B cell (primary cell): ENCODE measurements around the gene ANGEL2. TPM values are rescaled to one million over a fixed set of nuclear protein-coding genes. Genes with fewer than 3 reads are reported as not detected.

Experiments used
- ATAC-seq: fragments of 200-7000 bp; cut with Tn5 transposase; one replicate; pipeline ENCODE4 v1.10.0; 2021; ENCODE audit warnings: low read depth, mild to moderate bottlenecking, moderate number of reproducible peaks, moderate library complexity
- CTCF ChIA-PET: fragments of 350-600 bp; sonication (Branson Sonifier 250); formaldehyde crosslinking; loops from one replicate; lab custom pipeline; 2021; ENCODE audit warnings: antibody characterized with exemption, inconsistent platforms; lab: Charles Lee
- POLR2A ChIA-PET: fragments of 350-600 bp; sonication (Branson Sonifier 250); formaldehyde crosslinking; loops from one replicate; lab custom pipeline; 2021; ENCODE audit warnings: antibody characterized with exemption; lab: Charles Lee
- DNase-seq: peaks from one replicate; pipeline ENCODE4 v3.0.0; 2013
- H2AFZ ChIP-seq: 2 replicates; pipeline ENCODE4 v1.6.1; 2012; ENCODE audit warnings: mild to moderate bottlenecking, low read depth, low read length; ENCODE audit not compliant: insufficient read depth, poor library complexity, severe bottlenecking
- H3K27ac ChIP-seq, 2 donors: 1 replicate in 1 of 2; 2 replicates in 1 of 2; pipeline ENCODE4 v1.5.1; 2012 to 2013; ENCODE audit warnings: low read length in 2 of 2, mild to moderate bottlenecking in 2 of 2, moderate library complexity in 1 of 2
- H3K27me3 ChIP-seq, 4 experiments: fragments of 200-600 bp in 1 of 4; sonication (generic) in 1 of 4; replicated peaks in 1 of 4; 1 replicate in 2 of 4; 2 replicates in 2 of 4; pipeline versions ENCODE4 v1.6.1 to v1.7.0; 2013 to 2016; ENCODE audit warnings: low read length in 3 of 4, mild to moderate bottlenecking in 2 of 4, mixed read lengths in 1 of 4, moderate library complexity in 1 of 4; ENCODE audit not compliant: insufficient read depth in 4 of 4, control insufficient read depth in 3 of 4; ENCODE audit errors: control extremely low read depth in 1 of 4
- H3K36me3 ChIP-seq, 2 experiments: replicated peaks in 1 of 2; 1 replicate in 1 of 2; 2 replicates in 1 of 2; pipeline versions ENCODE4 v1.6.1 to v1.7.1; 2013; ENCODE audit warnings: low read length in 1 of 2; ENCODE audit not compliant: insufficient read depth in 2 of 2, control insufficient read depth in 1 of 2; ENCODE audit errors: control extremely low read depth in 1 of 2, extremely low read depth in 1 of 2
- H3K4me1 ChIP-seq, 2 donors: fragments of 200-600 bp in 1 of 2; sonication (generic) in 1 of 2; 1 replicate in 1 of 2; 2 replicates in 1 of 2; pipeline versions ENCODE4 v1.5.1 to v1.6.1; 2013 to 2017; ENCODE audit warnings: low read length in 2 of 2; ENCODE audit not compliant: control insufficient read depth in 2 of 2, insufficient read depth in 2 of 2
- H3K4me2 ChIP-seq: replicated peaks from 2 replicates; pipeline ENCODE3; 2012; ENCODE audit warnings: mild to moderate bottlenecking, low read depth, low read length; ENCODE audit not compliant: poor library complexity, severe bottlenecking
- H3K4me3 ChIP-seq, 5 experiments: fragments of 200-600 bp in 1 of 5; sonication (generic) in 1 of 5; 1 replicate in 3 of 5; 2 replicates in 2 of 5; pipeline versions ENCODE4 v1.5.1 to v1.7.0; 2011 to 2016; ENCODE audit warnings: low read length in 4 of 5, mild to moderate bottlenecking in 4 of 5, low read depth in 2 of 5, control low read depth in 1 of 5, moderate library complexity in 1 of 5; ENCODE audit not compliant: insufficient read depth in 1 of 5; ENCODE audit errors: control extremely low read depth in 1 of 5, extremely low read depth in 1 of 5
- H3K79me2 ChIP-seq: fragments of 200-600 bp; sonication (generic); one replicate; pipeline ENCODE4 v1.6.0; 2016; ENCODE audit warnings: low read length; ENCODE audit not compliant: control insufficient read depth, insufficient read depth
- H3K9ac ChIP-seq: fragments of 200-600 bp; sonication (generic); 2 replicates; pipeline ENCODE4 v1.6.1; 2017; ENCODE audit warnings: mild to moderate bottlenecking, low read length, moderate library complexity
- H3K9me3 ChIP-seq, 3 donors: one replicate each; pipeline versions ENCODE4 v1.6.1 to v1.7.1; 2013; ENCODE audit warnings: low read length in 2 of 3; ENCODE audit not compliant: control insufficient read depth in 2 of 3, insufficient read depth in 1 of 3; ENCODE audit errors: control extremely low read depth in 1 of 3
- H4K20me1 ChIP-seq: 2 replicates; pipeline ENCODE4 v1.6.0; 2012; ENCODE audit warnings: mild to moderate bottlenecking, low read length; ENCODE audit not compliant: insufficient read depth, control insufficient read depth, poor library complexity, severe bottlenecking
- H3K27ac Mint-ChIP-seq: one replicate; pipeline ENCODE4 v1.8.0; 2021; ENCODE audit warnings: mixed read lengths
- H3K27me3 Mint-ChIP-seq: one replicate; pipeline ENCODE4 v1.8.0; 2021; ENCODE audit warnings: mixed read lengths
- H3K4me1 Mint-ChIP-seq: one replicate; pipeline ENCODE4 v1.8.0; 2021; ENCODE audit warnings: mixed read lengths
- H3K4me3 Mint-ChIP-seq: one replicate; pipeline ENCODE4 v1.8.0; 2021; ENCODE audit warnings: mixed read lengths
- H3K9me3 Mint-ChIP-seq: one replicate; pipeline ENCODE4 v1.8.0; 2022; ENCODE audit warnings: mixed read lengths; ENCODE audit not compliant: insufficient read depth
- EZH2 ChIP-seq: IDR thresholded peaks from 2 replicates; pipeline ENCODE4 v1.6.1; 2012; ENCODE audit warnings: borderline replicate concordance, low read depth, mild to moderate bottlenecking, moderate library complexity, low read length; ENCODE audit not compliant: insufficient read depth, poor library complexity, severe bottlenecking
- WGBS: methylation state at CpG from one replicate; pipeline ENCODE4 v1.1.5; 2013; ENCODE audit warnings: missing lambda C conversion rate; ENCODE audit not compliant: insufficient coverage; 5-methylcytosine and 5-hydroxymethylcytosine counted together
- intact Hi-C: fragments of 100-400 bp; cut with micrococcal nuclease; formaldehyde crosslinking; loops from one replicate; pipeline ENCODE4 v1.10.0; 2022
- polyA plus RNA-seq: library from polyadenylated mRNA; depleted of rRNA; stranded (reverse); fragments of >200 nt; gene quantifications from 2 replicates; pipeline ENCODE4 v1.2.3, GENCODE V29; 2012
- total RNA-seq, 2 donors: library from RNA; stranded (reverse); fragments of 120-200 nt in 1 of 2; gene quantifications; 1 replicate in 1 of 2; 2 replicates in 1 of 2; pipeline versions ENCODE4 v1.2.3 to v1.2.4, GENCODE V29; 2013 to 2022
- TF ChIP-seq, protein P1 (sequence below): fragments of 200-600 bp; IDR thresholded peaks from one replicate; pipeline ENCODE4 v1.8.0; 2022; ENCODE audit warnings: antibody characterized with exemption, mild to moderate bottlenecking

The ANGEL2 gene
- total and polyA plus RNA-seq, 2 donors (not counting 1 experiment from before 2014, with no cell fraction given) = 25.2 to 94.2 TPM

GRCh38 chr1:212958175-212958574, 57.5 kb downstream of the ANGEL2 start:
- Histone ChIP-seq H3K9me3 (peaks cover 0 to 2% (median 0%) of the 10 kb centered on the region in 3 donors), H2AFZ (no peak overlapping the region), H4K20me1 (no peaks in the 10 kb centered on the region), H3K79me2 (no peaks in the 10 kb centered on the region), H3K27ac (no peak overlapping the region), H3K9ac (no peak overlapping the region), H3K36me3 (no peaks in the 10 kb centered on the region), H3K4me2 (no peak overlapping the region), H3K4me1 (peaks cover 0 to 4% of the 10 kb centered on the region in 2 donors), H3K4me3 (no peak overlapping the region), H3K27me3 (peaks cover 0 to 5% (median 0%) of the 10 kb centered on the region in 4 experiments)
- TF ChIP-seq, protein P1, sequence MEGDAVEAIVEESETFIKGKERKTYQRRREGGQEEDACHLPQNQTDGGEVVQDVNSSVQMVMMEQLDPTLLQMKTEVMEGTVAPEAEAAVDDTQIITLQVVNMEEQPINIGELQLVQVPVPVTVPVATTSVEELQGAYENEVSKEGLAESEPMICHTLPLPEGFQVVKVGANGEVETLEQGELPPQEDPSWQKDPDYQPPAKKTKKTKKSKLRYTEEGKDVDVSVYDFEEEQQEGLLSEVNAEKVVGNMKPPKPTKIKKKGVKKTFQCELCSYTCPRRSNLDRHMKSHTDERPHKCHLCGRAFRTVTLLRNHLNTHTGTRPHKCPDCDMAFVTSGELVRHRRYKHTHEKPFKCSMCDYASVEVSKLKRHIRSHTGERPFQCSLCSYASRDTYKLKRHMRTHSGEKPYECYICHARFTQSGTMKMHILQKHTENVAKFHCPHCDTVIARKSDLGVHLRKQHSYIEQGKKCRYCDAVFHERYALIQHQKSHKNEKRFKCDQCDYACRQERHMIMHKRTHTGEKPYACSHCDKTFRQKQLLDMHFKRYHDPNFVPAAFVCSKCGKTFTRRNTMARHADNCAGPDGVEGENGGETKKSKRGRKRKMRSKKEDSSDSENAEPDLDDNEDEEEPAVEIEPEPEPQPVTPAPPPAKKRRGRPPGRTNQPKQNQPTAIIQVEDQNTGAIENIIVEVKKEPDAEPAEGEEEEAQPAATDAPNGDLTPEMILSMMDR = no peak
- no peak for TF ChIP-seq EZH2
- intact Hi-C loops = no loop called here
- POLR2A ChIA-PET = no interaction called here
- H3K4me1 Mint-ChIP-seq = peaks cover 2% of the 10 kb centered on the region
- 33% methylated on average over 10 of the region's 10 CpGs for WGBS
- no peak for DNase-seq
- H3K4me3 Mint-ChIP-seq = no peak overlapping the region
- CTCF ChIA-PET = no interaction called here
- no peak overlapping the region for H3K27ac Mint-ChIP-seq
- H3K9me3 Mint-ChIP-seq = no peaks in the 10 kb centered on the region
- H3K27me3 Mint-ChIP-seq = peaks cover under 1% of the 10 kb centered on the region
- ATAC-seq = no peak

DNA sequence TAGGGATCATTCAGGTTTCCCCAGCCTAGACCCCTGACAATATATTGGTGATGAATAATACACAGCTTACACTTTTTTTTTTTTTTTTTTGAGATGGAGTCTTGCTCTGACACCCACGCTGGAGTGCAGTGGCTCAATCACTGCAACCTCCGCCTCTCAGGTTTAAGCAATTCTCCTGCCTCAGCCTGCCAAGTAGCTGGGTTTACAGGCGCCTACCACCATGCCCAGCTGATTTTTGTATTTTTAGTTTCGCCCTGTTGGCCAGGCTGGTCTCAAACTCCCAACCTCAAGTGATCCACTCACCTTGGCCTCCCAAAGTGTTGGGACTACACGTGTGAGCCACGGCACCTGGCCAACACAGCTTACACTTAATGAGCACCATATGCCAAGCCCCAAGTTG, 58.1 kb downstream of the ANGEL2 start:
- TF ChIP-seq EZH2 = no peak
- TF ChIP-seq, protein P1 = no peak
- CTCF ChIA-PET = no interaction called here
- Histone ChIP-seq H3K9ac (no peak overlapping the region), H2AFZ (no peak overlapping the region), H4K20me1 (no peaks in the 10 kb centered on the region), H3K9me3 (peaks cover 0 to 2% (median 0%) of the 10 kb centered on the region in 3 donors), H3K27ac (no peak overlapping the region), H3K79me2 (no peaks in the 10 kb centered on the region), H3K4me1 (peaks cover 0 to 4% of the 10 kb centered on the region in 2 donors), H3K4me2 (no peak overlapping the region), H3K4me3 (no peak overlapping the region), H3K36me3 (no peaks in the 10 kb centered on the region), H3K27me3 (peaks cover 0 to 5% (median 0%) of the 10 kb centered on the region in 4 experiments)
- H3K4me1 Mint-ChIP-seq = peaks cover 2% of the 10 kb centered on the region
- POLR2A ChIA-PET = interaction anchor here (0.6 kb wide), 1 partner anchor 29 kb away, joined by 3 read pairs; no protein-coding TSS in a partner anchor
- intact Hi-C loops = no loop called here
- no peak overlapping the region for H3K4me3 Mint-ChIP-seq
- ATAC-seq (no peak), DNase-seq (no peak)
- H3K27me3 Mint-ChIP-seq = peaks cover 7% of the 10 kb centered on the region
- 92% methylated on average over 5 of the region's 6 CpGs for WGBS
- H3K27ac Mint-ChIP-seq = no peak overlapping the region
- H3K9me3 Mint-ChIP-seq = no peaks in the 10 kb centered on the region
